Stimulated activated CD8-positive, alpha-beta memory T cell treated with anti-CD3 and anti-CD28 coated beads, Interleukin-15, amount 100 ng/mL, for 48 hours (primary cell): ENCODE results near the gene RBPMS2.
"Not testable (repeated sequence)": the region's sequence is repeated elsewhere in the genome, so short reads cannot be mapped to it uniquely, and the experiment has no call there.

ENCODE experiments used
- DNase-seq, 2 donors: peaks; one replicate each; pipeline ENCODE4 v3.0.0-alpha.2; 2020; ENCODE audit warnings: low read depth in 2 of 2

RBPMS2 gene

DNA sequence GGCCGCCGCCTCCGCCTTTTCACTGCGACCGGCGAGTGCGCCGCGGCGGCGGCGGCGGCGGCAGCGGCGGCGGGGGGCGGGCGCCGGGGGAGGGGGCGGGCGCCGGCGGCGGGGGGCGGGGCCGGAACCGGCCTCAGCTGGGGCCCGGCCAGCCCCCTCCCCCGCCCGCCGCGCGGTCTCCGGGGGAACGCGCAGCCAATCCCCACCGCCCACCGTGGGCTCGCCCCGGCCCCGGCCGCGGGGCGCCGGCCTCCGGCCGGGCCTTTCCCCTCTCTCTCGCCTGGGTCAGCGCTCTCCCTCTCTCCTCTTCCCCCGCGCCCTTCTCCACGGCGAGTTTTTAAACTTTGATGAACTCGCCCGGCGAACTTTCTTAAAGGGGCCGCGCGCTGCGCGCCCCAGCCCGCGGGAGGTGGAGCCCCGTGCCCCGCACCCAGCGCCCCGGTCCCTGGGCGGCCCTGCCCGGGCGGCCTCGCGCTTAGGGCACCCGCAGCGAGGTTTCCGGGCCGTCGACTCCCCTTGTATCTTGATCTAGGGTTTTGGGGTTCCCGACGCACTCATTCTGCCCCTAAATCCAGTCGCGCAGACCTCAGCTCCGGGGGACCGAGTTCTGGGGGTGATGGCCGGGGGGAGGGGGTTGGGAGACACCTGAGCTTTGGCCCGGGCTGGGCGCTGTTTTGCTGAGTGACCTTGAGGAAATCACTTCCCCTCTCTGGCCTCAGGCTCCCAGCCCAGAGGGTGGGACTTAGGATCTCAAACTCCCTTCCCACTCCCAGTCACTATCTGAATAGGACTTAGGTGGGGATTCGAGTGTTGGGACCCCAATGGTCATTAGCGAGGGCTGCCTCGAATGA, at the start of gene RBPMS2:
TSS of gene RBPMS2 (minus strand) at position 39 of the 851 bp plus-strand sequence. CDS start 270 bp downstream, outside the sequence.
- no peak for DNase-seq

DNA sequence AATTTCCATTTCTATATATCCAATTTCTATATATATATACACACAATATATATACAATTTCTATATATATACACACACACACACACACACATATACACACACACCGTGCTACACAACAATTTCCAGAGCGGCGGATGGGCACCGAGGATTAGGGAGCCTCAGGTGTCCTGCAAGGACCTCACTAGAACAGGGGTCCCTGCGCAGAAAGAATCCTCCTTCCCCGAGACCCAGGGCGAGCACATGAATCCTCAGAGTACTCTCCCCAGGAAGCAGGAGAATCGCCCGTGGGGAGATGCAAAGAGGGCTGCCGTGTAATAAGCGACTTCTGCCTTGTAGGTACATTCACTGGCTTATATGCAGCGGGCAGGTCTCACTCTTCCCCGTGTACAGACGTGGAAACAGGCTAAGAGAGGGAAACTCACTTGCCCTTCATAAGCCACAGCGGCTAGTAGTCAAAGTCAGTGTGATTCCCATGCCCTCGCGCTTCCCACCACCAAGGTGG, 49.6 kb upstream of the RBPMS2 start:
- no peak for DNase-seq

DNA sequence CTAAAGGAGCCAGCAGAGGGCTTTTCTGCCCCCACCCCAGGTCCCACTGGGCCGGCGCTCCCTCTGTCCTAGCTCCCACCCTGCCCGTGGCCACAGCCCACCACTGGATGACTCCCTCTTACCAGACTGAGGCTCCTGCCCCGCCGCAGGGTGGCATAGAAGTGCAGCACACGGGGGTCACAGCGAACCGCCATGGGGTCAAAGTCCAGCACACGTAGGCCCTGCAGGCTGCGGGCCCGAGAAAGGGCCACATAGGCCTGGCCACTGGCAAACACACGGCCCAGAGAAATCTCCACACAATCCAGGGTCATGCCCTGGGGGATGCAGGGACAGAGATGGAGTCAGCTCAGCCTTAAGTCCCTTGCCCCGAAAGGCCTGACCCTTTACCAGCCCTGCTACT, 41.1 kb upstream of the RBPMS2 start:
- DNase-seq = no peak

DNA sequence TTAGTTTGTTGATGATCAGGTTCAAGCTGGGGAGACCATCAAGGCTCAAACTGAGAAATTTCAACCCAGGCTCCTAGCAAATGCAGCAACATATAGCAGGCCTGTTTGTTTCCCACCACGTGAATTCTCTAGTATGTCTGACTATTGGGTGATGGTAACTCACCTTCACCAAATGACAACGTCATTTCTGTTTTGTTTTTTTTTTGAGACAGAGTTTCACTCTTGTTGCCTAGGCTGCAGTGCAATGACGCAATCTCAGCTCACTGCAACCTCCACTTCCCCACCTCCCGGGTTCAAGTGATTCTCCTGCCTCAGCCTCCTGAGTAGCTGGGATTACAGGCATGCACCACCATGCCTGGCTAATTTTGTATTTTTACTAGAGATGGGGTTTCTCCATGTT, 39.6 kb upstream of the RBPMS2 start:
- DNase-seq = not testable (repeated sequence)

DNA sequence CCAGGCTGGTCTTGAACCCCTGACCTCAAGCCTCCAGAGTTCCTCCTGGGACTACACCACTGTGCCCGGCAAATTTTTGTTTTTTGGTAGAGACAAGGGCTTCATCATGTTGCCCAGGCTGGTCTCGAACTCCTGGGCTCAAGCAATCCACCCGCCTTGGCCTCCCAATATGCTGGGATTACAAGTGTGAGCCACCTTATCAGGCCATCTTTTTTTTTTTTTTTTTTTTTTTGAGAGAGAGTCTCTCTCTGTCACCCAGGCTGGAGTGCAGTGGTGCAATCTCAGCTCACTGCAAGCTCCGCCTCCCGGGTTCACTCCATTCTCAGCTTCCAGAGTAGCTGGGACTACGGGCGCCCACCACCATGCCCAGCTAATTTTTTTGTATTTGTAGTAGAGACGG, 38.9 kb upstream of the RBPMS2 start:
- DNase-seq = not testable (repeated sequence)

DNA sequence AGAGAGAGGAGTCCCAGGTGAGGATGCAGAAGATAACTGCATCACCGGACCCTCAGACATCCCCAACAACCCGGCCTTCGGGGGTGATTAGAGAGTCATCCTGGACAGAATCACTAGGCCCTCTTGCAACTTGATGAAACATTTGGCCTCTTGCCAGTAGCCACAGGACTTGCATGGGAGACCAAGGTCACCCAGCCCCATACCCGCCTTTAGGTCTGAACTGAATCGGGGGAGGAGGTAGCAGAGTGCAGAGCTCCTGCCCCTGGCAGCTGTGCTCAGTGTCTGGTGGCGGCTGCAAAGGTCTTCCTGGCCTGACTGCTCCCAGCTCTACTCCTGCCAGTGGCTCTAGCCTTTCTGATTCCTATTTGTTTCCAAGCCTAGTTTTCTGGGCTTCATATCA, 37.7 kb upstream of the RBPMS2 start:
- DNase-seq = no peak

DNA sequence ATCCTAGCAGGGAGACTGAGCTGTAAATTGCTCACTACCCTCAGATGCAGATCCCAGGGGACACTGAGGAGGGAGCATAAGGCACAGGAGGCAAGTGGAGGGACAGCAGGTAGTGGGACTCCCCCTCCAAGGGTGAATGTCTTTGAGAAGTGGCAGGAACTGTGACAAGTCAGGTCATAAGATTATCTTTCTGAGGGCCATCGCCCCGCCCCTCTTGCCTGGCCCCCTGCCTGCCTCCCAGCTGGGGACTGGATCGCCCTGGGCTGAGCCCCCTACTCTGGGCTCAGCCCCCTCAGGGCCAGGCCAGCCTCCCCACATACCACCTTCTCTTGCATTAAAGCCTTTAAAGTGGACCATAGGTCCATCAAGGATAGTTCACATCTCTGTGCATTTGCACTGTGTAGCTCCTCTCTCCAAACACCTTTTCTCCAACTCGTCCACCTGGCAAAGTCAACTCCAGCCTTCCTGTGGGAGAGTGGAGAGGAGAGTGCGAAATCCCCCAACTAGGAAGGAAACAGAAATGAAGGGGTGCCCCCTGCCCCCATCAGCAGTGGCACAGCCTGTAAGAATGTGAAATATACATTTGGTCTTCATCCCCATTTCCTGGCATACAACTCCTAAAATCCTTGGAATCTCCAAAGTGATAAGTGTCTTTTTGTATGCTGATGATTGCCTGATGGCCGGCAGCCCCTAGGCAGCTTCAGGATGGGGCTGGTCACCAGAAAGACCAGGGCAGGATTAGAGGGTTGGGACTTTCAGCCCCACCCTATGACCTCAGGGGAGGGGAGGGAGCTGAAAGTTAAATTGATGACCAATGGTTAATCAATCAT, 35.3 kb upstream of the RBPMS2 start:
- no peak for DNase-seq

DNA sequence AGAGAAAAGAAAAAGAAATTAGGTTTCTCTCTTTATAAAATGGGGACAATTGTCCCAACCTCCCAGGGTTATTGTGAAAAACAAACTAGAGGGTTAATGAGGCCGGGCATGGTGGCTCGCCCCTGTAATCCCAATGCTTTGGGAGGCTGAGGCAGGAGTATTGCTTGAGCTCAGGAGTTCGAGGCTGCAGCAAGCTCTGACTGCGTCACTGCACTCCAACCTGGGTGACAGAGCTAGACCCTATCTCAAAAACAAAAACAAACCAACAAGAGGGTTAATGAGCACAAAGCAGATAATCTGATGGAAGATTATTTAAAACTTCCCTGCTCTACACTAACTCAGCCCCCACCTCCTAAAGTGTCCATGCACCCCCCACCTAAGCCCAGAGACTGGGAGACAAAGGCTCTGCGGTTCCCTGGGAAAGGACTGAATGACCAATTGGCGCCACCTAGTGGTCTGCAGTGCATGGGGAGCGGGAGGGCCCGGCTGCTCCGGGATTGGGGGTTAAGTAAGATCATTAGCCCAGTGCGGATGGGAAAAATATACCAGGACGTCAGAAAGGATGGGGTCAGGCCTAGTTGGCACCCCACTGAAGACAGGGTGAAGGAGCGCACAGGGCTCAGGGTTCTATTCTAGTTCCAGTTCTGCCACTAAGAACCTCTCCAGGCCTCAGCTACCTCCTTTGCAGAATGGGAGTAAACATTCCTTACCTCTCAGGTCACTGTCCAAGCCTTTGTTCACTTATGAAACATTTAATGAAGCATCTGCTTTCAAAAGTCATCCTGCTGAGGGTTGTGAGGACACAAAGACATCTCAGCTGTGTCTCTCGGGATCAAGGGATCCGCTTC, 34.5 kb upstream of the RBPMS2 start:
- peak in 1 of 2 donors; percentile 36 for DNase-seq

DNA sequence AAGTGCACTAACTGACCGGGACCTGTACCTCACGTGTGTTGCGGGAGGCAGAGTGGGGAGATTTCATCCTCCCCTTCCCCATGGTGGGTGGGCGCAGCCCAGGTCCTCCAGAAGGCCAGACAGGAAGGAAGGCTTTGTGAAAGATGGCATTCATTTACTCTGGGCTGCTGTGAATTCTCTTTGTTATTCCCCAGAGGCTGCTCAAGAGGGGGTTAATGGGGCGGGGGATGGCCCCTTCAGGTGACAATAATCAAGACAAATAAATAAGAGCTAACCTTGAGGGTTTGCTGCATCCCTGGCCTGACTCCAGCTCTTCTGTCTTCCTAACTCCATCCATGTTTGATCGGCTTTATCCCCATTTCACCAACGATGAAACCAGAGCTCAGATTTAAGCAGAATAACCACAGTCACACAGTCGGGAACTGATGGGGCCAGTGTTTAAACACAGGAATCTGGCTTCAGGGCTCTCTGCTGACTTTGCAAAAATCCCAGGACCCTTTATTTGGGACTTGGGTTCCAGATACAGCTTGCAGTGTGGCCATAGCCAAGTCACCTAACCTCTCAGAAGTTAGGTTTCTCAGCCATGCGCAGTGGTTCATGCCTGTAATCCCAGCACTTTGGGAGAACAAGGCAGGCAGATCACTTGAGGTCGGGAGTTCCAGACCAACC, 33.5 kb upstream of the RBPMS2 start:
- no peak for DNase-seq

DNA sequence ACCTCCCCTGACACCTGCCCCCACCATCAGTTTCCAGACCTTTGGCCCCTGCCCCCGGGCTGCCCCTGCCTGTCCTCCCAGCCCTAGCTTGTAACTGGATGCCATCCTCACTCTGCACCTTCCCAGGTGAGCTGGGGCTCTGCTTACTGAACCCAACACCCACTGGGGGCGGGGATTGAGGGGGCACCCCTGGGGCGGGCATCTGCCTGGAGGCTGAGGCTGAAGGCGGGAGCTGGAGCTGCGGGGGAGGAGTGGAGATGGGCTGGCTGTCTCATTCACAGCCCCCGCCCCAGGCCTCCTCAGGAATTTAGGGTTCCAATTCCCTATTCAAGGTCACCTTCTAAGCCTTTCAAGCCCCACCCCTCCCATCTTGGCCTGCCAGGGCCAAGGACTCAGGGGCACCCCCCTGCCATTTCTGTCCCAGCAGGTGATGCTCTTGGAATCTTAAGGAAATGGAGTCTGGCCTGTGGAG, 32.4 kb upstream of the RBPMS2 start:
- no peak for DNase-seq

DNA sequence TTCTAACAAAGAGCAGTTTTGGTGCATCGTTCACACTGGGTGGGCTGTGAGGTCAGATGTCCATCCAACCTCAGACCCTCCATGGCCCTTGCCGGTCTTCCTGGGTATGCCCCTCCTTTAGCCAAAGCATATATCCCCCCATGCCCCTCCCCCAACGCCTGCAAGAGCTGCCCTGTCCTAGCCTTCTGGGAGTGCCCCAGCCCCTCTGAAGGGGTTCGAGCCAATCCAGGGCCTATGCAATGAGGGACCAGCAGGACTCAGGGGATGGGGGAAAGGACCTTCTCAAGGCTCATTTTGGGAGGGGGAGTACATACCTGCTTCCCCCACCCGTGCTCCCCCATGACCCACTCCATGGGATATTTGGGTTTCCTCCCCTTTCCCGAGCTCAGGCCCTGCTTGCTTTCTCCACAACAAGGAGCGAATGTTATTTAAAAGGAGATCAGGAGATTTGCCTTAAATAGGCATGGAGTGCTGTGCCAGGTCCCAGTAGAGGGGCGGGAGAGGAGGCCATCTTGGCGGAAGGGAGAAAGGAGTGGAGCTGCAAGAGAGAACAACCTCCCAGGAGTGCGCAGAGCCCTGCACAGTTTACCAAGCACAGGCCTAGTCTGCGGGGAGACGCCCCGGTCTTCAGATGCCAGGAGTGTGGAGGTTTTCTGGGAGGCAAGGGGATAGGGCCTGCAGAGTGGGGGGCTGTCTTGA, 31.8 kb upstream of the RBPMS2 start:
- no peak for DNase-seq

DNA sequence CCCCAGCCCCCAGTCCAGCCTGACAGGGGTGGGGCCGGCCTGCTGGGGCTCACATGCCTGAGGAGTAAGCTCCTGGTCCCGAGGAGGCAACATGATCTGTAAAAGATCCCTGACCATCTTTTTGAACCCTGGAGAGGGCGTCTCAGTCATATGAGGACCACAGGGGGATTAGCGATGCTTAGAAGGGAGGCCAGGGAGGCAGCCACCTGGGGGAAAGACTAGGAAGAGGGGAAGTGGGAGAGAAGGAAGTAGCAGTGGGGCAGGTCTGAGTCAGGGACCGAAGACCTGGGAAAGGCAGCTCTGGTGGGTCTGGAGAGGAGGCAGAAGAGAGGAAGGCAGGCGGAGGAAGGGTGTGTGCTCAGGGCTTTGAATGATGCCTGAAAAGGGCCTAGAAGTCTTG, 31.1 kb upstream of the RBPMS2 start:
- DNase-seq = no peak

DNA sequence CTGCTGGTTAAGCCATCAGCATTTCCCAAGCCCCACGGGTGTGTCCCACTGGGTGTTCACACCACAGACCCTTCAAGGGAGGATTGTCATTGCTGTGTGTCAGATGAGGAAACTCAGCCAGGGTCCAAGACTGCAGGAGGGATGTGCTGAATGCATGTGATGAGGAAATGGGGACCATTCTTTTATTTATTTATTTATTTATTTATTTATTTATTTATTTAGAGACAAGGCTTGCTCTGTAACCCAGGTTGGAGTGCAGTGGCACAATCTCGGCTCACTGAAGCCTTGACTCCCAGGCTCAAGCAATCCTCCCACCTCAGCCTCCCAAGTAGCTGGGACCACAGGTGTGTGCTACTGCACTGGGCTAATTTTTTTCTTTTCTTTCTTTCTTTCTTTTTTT, 29.2 kb upstream of the RBPMS2 start:
- DNase-seq = no peak

DNA sequence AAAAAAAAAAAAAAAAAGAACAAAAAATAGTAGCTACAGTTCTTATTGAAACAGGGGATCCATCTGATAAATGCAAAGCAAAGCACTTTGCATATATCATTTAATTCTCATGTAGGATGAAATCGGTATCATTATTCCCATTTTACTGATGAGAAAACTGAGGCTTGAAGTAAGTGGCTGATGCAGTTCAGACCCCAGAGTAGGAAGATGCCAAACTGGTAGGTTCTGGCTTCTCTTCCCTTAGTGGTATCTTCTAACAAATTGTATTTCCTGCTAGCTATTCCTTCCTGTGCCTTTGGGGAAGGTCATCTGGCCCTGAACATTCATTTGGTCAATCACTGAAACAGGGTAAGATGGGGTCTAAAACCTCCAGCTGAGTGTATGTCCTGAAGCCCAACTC, 28.1 kb upstream of the RBPMS2 start:
- no peak for DNase-seq

DNA sequence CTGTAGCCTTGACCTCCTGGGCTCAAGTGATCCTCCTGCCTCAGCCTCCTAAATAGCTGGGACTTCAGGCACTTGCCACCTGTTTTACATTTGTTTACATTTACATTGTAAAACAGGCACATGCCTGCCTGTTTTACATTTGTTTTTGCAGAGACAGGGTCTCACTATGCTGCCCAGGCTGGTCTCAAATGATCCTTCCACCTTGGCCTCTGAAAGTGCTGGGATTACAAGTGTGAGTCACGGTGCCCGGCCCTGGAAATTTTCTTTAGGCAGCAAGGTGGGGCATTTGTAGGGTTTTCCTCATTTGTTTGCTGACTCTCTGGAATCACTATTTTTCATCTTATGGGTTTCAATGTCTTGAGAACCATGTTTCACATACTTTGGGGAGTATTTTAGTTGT, 25.1 kb upstream of the RBPMS2 start:
- no peak for DNase-seq

DNA sequence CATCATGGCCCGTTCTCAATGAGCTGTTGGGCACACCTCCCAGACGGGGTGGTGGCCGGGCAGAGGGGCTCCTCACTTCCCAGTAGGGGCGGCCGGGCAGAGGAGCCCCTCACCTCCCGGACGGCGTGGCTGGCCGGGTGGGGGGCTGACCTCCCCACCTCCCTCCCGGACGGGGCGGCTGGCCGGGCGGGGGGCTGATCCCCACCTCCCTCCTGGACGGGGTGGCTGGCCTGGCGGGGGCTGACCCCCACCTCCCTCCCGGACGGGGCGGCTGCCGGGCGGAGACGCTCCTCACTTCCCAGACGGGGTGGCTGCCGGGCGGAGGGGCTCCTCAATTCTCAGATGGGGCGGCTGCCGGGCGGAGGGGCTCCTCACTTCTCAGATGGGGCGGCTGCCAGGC, 23.5 kb upstream of the RBPMS2 start:
- not testable (repeated sequence) for DNase-seq

DNA sequence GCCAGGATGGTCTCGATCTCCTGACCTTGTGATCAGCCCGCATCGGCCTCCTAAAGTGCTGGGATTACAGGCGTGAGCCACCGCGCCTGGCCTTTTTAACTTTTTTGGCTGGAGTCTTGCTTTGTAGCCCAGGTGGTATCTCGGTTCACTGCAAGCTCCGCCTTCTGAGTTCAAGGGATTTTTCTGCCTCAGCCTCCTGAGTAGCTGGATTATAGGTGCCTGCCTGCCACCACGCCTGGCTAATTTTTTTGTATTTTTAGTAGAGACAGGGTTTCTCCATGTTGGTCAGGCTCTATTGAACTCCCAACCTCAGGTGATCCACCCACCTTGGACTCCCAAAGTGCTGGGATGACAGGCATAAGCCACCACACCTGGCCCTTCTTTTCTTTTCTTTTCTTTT, 20.5 kb upstream of the RBPMS2 start:
- DNase-seq = not testable (repeated sequence)

DNA sequence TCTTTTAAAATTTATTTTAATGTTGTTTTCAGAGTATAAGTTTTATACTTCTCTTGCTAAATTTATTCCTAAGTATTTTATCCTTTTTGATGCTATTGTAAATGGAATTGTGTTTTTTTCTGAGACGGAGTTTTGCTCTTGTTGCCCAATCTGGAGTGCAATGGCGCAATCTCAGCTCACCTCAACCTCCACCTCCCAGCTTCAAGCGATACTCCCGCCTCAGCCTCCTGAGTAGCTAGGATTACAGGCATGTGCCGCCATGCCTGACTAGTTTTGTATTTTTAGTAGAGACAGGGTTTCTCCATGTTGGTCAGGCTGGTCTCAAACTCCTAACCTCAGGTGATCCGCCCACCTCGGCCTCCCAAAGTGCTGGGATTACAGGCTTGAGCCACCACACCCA, 19.9 kb upstream of the RBPMS2 start:
- not testable (repeated sequence) for DNase-seq

DNA sequence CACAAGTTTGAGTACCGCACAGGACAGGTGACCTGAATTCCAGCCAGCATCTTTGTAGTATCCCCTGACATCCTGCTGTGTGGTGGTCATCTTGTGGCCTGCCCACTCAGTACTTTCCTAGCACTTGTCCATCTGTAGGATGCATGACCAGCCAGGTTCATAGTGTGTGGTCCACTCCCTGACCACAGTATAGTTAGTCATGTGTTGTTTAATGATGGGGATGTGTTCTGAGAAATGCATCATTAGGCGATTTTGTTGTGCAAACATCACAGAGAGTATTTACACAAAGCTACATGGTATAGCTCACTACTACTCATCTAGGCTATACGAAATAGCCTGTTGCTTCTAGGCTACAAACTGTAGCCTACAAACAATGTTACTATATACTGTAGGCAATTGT, 16.9 kb upstream of the RBPMS2 start:
- DNase-seq = no peak

DNA sequence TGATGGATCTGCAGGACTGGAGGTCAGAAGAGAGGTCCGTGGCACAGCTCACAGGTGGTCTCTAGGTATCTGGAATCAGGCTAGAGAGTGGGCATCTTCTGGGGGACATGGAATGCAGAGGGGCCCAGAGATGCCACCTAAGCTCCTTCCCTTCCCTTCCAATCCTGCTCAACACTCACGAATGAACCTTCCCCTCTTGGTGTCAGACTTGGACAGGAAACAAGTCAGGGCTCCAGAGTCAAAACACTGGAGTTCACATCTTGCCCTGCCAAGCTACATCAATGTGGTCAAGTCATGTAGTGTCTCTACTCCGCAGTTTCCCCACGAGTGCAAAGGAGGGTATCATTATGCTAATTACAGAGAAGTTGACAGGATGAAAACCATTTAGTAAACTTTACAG, 16.0 kb upstream of the RBPMS2 start:
- no peak for DNase-seq

DNA sequence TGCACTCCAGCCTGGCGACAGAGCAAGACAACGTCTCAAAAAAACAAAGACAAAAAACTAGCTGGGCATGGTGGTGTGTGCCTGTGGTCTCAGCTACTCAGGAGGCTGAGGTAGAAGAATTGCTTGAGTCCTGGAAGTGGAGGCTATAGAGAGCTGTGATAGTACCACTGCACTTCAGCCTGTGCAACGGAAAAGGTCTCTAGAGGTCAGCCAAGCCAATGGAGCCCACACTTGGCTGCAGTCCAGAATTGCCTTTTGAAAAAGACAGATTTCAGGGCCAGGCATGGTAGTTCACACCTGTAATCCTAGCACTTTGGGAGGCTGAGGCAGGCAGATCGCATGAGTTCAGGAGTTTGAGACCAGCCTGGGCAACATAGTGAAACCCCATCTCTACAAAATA, 8.4 kb upstream of the RBPMS2 start:
- no peak for DNase-seq
